Measurements from ENCODE around the gene CLTA. TPM values are rescaled to one million over a fixed set of nuclear protein-coding genes. Genes with fewer than 3 reads are reported as not detected.
A peak's percentile ranks its signal among the peaks of the same experiment; 100 is the strongest.

CLTA gene
- total and polyA plus RNA-seq, 2 of the 8 experiments (the other 6 are each of a cell fraction or from before 2014, with no cell fraction given) = 137 to 236 TPM

GRCh38 chr9:36164989-36165388 is 25.7 kb upstream of the CLTA start:
- H2BK20ac ChIP-seq (ENCODE audit: low read length) = 0 out of 2 replicates have a peak overlapping the region, but pooled peaks have one; percentile 4
- H3K27ac ChIP-seq (ENCODE audit: low read depth, low read length) = no peak overlapping the region
- H2BK12ac ChIP-seq (ENCODE audit: low read depth, low read length) = peak overlapping the region; percentile 53; the same call in 1 of the 2 replicates
- no peaks in the 10 kb centered on the region for H3K36me3 ChIP-seq (ENCODE audit: control insufficient read depth in 2 of 4, insufficient read depth in 4 of 4, low read length in 3 of 4)
- ChIA-PET POLR2A (ENCODE audit: partially characterized antibody) (interaction anchor here (1.0 to 4.4 kb wide), 8 partner anchors 15 to 64 kb away, joined by 3 to 25 read pairs (median 9); partner anchors contain the start of genes CLTA and GLIPR2), CTCF (ENCODE audit: partially characterized antibody) (interaction anchor here (0.6 to 10.2 kb wide), 18 partner anchors 8 to 157 kb away, joined by 3 to 153 read pairs (median 8); partner anchors contain the start of genes CLTA and GLIPR2)
- H3K9me3 ChIP-seq (ENCODE audit: insufficient read depth in 2 of 2, low read depth in 1 of 2, low read length in 1 of 2) = no peaks in the 10 kb centered on the region
- peaks cover 11 to 25% (median 17%) of the 10 kb centered on the region in 4 experiments for H3K4me1 ChIP-seq (replicated peaks in 1 of 4; ENCODE audit: control insufficient read depth in 3 of 4, insufficient read depth in 4 of 4, low read length in 3 of 4)
- no peak overlapping the region; the same call in 1 of the 2 replicates for H2BK15ac ChIP-seq (ENCODE audit: low read length)
- TF ChIP-seq KDM5A (IDR thresholded peaks at IDR 0.05; ENCODE audit: low read length) = no peak
- TF ChIP-seq POLR2A (IDR thresholded peaks at IDR 0.05; ENCODE audit: control extremely low read depth in 1 of 2, low read depth in 2 of 2, low read length in 2 of 2) = no peak
- TF ChIP-seq NANOG (IDR thresholded peaks at IDR 0.05; ENCODE audit: insufficient read depth, low read depth, low read length, poor library complexity, severe bottlenecking) = no peak
- TF ChIP-seq FOSL1 (IDR thresholded peaks at IDR 0.05; ENCODE audit: insufficient read depth, low read depth, low read length) = no peak
- TF ChIP-seq CHD2 (IDR thresholded peaks at IDR 0.05; ENCODE audit: low read length) = no peak
- TF ChIP-seq KDM4A (IDR thresholded peaks at IDR 0.05; ENCODE audit: low read depth, low read length, severe bottlenecking) = no peak
- TF ChIP-seq HDAC6 (IDR thresholded peaks at IDR 0.05; ENCODE audit: low read depth, low read length) = no peak
- no peak overlapping the region for H3K4me3 ChIP-seq (ENCODE audit: extremely low read depth in 1 of 4, insufficient read depth in 2 of 4, low read depth in 3 of 4, low read length in 4 of 4)
- H3K79me1 ChIP-seq (ENCODE audit: low read depth, low read length) = no peaks in the 10 kb centered on the region
- DNase-seq (ENCODE audit: low read depth in 1 of 2, low spot score in 2 of 2) = no peak
- no peak overlapping the region for H3K4me2 ChIP-seq (ENCODE audit: insufficient read depth in 1 of 2, low read depth in 2 of 2, low read length in 2 of 2)
- H3K23ac ChIP-seq (ENCODE audit: insufficient read length) = no peak overlapping the region
- no peak overlapping the region for H4K8ac ChIP-seq (ENCODE audit: extremely low read depth, insufficient read depth, low read length)
- no peaks in the 10 kb centered on the region for H3K27me3 ChIP-seq (replicated peaks in 1 of 4; ENCODE audit: control insufficient read depth in 3 of 4, extremely low read depth in 1 of 4, insufficient read depth in 3 of 4, low read length in 3 of 4)
- H3K9ac ChIP-seq (replicated peaks in 1 of 4; ENCODE audit: extremely low read depth in 1 of 4, low read depth in 3 of 4, low read length in 3 of 4) = no peak overlapping the region
- no peak overlapping the region for H4K91ac ChIP-seq (replicated peaks; ENCODE audit: insufficient read length, low read length)
- H2BK5ac ChIP-seq (ENCODE audit: low read depth, low read length) = peak overlapping the region; percentile 93; the same call in 1 of the 2 replicates
- H3K56ac ChIP-seq (replicated peaks; ENCODE audit: insufficient read length, low read depth, low read length) = no peak overlapping the region
- WGBS, 2 experiments (ENCODE audit: extremely low coverage in 1 of 2, insufficient coverage in 1 of 2, insufficient read length in 1 of 2, insufficient replicate concordance in 2 of 2, low coverage in 1 of 2, low lambda C conversion rate in 2 of 2, missing lambda C conversion rate in 1 of 2) = 88% methylated on average over 3 of the region's 3 CpGs; no CpG with 5 or more reads in 1 of the 2 experiments
- H4K5ac ChIP-seq (ENCODE audit: insufficient read length, low read depth, low read length) = no peak overlapping the region
- H3K18ac ChIP-seq (ENCODE audit: extremely low read depth, low read length) = no peak overlapping the region; the same call in 1 of the 2 replicates
- no peak overlapping the region for H3K14ac ChIP-seq (ENCODE audit: insufficient read length)
- H2AK5ac ChIP-seq (ENCODE audit: low read depth, low read length) = no peak overlapping the region
- no peaks in the 10 kb centered on the region for H3K79me2 ChIP-seq (ENCODE audit: control insufficient read depth in 1 of 2, insufficient read depth in 2 of 2, low read length in 2 of 2)
- H4K20me1 ChIP-seq (replicated peaks in 1 of 2; ENCODE audit: control insufficient read depth in 1 of 2, insufficient read depth in 2 of 2, low read length in 2 of 2) = no peaks in the 10 kb centered on the region
- peaks cover 2% of the 10 kb centered on the region; the same call in 1 of the 2 replicates for H3K23me2 ChIP-seq (ENCODE audit: low read depth, low read length)
- 0 out of 2 replicates have a peak overlapping the region, but pooled peaks have one; percentile 21 for H2AFZ ChIP-seq (ENCODE audit: low read length)
- peak overlapping the region; percentile 39 for H2BK120ac ChIP-seq (replicated peaks; ENCODE audit: low read depth, low read length)
- no peak overlapping the region for H3K4ac ChIP-seq (replicated peaks; ENCODE audit: insufficient read length, low read depth, low read length)
- FAIRE-seq = no peak

All from H1 (cell line).